Hair follicle dermal papilla cell (primary cell): Measurements from ENCODE around the gene CHSY3. TPM values are rescaled to one million over a fixed set of nuclear protein-coding genes. Genes with fewer than 3 reads are reported as not detected.

Source experiments
- small RNA-seq: library from RNA; depleted of rRNA; stranded (forward); fragments of <200 nt; gene quantifications from one replicate; pipeline ENCODE3, GENCODE V24; 2012
- total RNA-seq: library from RNA; depleted of rRNA; stranded (reverse); fragments of >200 nt; gene quantifications from 2 replicates; pipeline ENCODE4 v1.2.3, GENCODE V29; 2012

The CHSY3 gene
- total RNA-seq: 9.5 and 14.9 TPM in 2 replicates

GRCh38 chr5:129904102-129904666, at the start of gene CHSY3:
CHSY3 (plus strand) TSS chr5:129904465.

Small RNAs within 50 kb of the gene (small RNA-seq; reads per million reads assigned to genes)
- gene RNA5SP191: 25.7 reads per million, percentile 96 among the genes with 10 or more reads in this experiment
- not detected for gene RNU6ATAC10P

Other genes with a start within 250 kb of the CHSY3 start
- gene MINAR2, start 156.4 kb upstream of the CHSY3 start, total RNA-seq: not detected in 2 replicates